G401 (cell line): Measurements from ENCODE around the gene SELENOH. TPM values are rescaled to one million over a fixed set of nuclear protein-coding genes. Genes with fewer than 3 reads are reported as not detected.

Source experiments
- DNase-seq: peaks from one replicate; pipeline ENCODE4 v3.0.0-alpha.2; 2015; ENCODE audit warnings: low spot score
- in situ Hi-C: cut with HindIII; loops from 2 replicates; pipeline ENCODE4 v1.10.0; 2016; ENCODE audit warnings: low sequenced_read_pairs, mixed read lengths
- total RNA-seq: library from RNA; depleted of rRNA; stranded (reverse); fragments of >200 nt; shearing (Covaris generic); gene quantifications from 2 replicates; pipeline ENCODE4 v1.2.3, GENCODE V29; 2014

SELENOH gene
- total RNA-seq, 1 experiment from 2014 or later: 184 TPM

- in situ Hi-C loops: no loop called here
- DNase-seq: no peak
These were observed 3.1 kb downstream of the SELENOH start for GRCh38 chr11:57744357-57744756.

- in situ Hi-C loops: no loop called here
- DNase-seq: no peak
These were observed 3.9 kb downstream of the SELENOH start for GRCh38 chr11:57745206-57745605.

- DNase-seq: no peak
- in situ Hi-C loops: no loop called here
These were observed 5.6 kb downstream of the SELENOH start for GRCh38 chr11:57746920-57747319.

- in situ Hi-C loops: no loop called here
- DNase-seq: no peak
These were observed 9.9 kb downstream of the SELENOH start for GRCh38 chr11:57751176-57751575.

- peak; percentile 19 for DNase-seq
- in situ Hi-C loops: no loop called here
These were observed 10.5 kb downstream of the SELENOH start, which contains the start of gene BTBD18 for GRCh38 chr11:57751676-57752253. Gene BTBD18 (minus strand): TSS chr11:57751819. CDS start chr11:57751188, 631 bp downstream.

GRCh38 chr11:57752954-57753353 is 11.7 kb downstream of the SELENOH start:
- in situ Hi-C loops: no loop called here
- DNase-seq: no peak

- no peak for DNase-seq
- in situ Hi-C loops: no loop called here
These were observed 16.9 kb downstream of the SELENOH start for GRCh38 chr11:57758174-57758573.

- in situ Hi-C loops: no loop called here
These were observed 20.3 kb downstream of the SELENOH start, which contains the start of gene CTNND1 for GRCh38 chr11:57761301-57762234. Gene CTNND1 (plus strand): TSS chr11:57761802. CDS start chr11:57791479, 29,677 bp downstream.

GRCh38 chr11:57762235-57762861 is 21.1 kb downstream of the SELENOH start:
- DNase-seq: peak; percentile 48
- in situ Hi-C loops: no loop called here

More at GRCh38 chr11:57761301-57762234, 20.3 kb downstream of the SELENOH start, which contains the start of gene CTNND1:
- peak; percentile 98 for DNase-seq

- in situ Hi-C loops: no loop called here
- peak; percentile 77 for DNase-seq
These were observed 22.3 kb downstream of the SELENOH start for GRCh38 chr11:57763568-57763967.

- DNase-seq: no peak
- in situ Hi-C loops: no loop called here
These were observed 22.7 kb downstream of the SELENOH start for GRCh38 chr11:57764021-57764420.

- DNase-seq: no peak
- in situ Hi-C loops: no loop called here
These were observed 23.3 kb downstream of the SELENOH start for GRCh38 chr11:57764566-57764965.

- no peak for DNase-seq
- in situ Hi-C loops: no loop called here
These were observed 23.7 kb downstream of the SELENOH start for GRCh38 chr11:57764972-57765371.

- no peak for DNase-seq
- in situ Hi-C loops: no loop called here
These were observed 29.5 kb downstream of the SELENOH start for GRCh38 chr11:57770793-57771192.

- in situ Hi-C loops: no loop called here
These were observed 30.1 kb downstream of the SELENOH start for GRCh38 chr11:57771365-57771764.

GRCh38 chr11:57772562-57772961 is 31.3 kb downstream of the SELENOH start:
- in situ Hi-C loops: no loop called here
- DNase-seq: no peak

More at GRCh38 chr11:57771365-57771764, 30.1 kb downstream of the SELENOH start:
- no peak for DNase-seq

GRCh38 chr11:57773026-57773598 is 31.8 kb downstream of the SELENOH start:
- in situ Hi-C loops: no loop called here
- DNase-seq: no peak

- in situ Hi-C loops: no loop called here
These were observed 34.2 kb downstream of the SELENOH start for GRCh38 chr11:57775491-57775890.

GRCh38 chr11:57776031-57776521 is 34.8 kb downstream of the SELENOH start:
- in situ Hi-C loops: no loop called here
- no peak for DNase-seq

More at GRCh38 chr11:57775491-57775890, 34.2 kb downstream of the SELENOH start:
- DNase-seq: no peak
